Activated T-helper 1 cell treated with Interleukin-2 at 50 U/mL for 16 hours (primary cell): Measurements from ENCODE around the gene SCART1.
"Not testable (repeated sequence)": the region's sequence is repeated elsewhere in the genome, so short reads cannot be mapped to it uniquely, and the experiment has no call there.

Experiments used
- DNase-seq: peaks from one replicate; pipeline ENCODE4 v3.0.0-alpha.2; 2020; ENCODE audit warnings: low read depth

The SCART1 gene

GRCh38 chr10:133456041-133456951 is 2.6 kb downstream of the SCART1 start:
- DNase-seq: no peak

DNA sequence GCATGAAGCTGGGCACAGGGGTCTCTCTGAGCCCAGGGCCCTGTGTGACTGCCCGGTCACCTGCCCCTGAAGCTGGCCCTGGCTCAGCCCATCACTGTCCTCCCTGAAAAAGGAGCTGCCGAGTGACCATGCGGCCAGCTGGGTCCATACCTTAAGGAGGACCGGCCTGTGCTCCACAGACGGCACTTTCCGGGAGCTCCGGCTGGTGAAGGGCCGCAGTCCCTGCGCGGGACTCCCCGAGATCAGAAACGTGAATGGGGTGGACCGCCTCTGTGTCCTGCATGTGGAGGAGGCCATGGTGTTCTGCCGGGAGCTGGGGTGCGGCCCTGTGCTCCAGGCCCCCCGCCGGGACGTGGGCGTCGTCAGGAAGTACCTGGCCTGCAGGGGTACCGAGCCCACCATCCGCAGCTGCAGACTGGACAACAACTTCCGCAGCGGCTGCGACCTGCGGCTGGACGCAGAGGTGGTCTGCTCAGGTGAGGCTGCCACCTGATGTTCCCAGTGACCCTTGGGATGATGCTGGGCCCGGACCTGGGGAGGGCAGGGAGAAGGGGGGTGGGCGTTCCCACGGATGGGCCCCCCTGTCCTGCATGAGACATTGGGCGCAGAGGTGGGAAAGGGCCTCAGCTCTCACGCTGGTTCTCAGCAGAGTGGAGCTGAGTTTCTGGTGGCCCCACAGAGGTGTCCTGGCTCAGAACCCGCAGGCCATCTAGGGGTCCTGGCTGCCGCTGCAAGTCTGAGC is 3.5 kb downstream of the SCART1 start:
- no peak for DNase-seq

DNA sequence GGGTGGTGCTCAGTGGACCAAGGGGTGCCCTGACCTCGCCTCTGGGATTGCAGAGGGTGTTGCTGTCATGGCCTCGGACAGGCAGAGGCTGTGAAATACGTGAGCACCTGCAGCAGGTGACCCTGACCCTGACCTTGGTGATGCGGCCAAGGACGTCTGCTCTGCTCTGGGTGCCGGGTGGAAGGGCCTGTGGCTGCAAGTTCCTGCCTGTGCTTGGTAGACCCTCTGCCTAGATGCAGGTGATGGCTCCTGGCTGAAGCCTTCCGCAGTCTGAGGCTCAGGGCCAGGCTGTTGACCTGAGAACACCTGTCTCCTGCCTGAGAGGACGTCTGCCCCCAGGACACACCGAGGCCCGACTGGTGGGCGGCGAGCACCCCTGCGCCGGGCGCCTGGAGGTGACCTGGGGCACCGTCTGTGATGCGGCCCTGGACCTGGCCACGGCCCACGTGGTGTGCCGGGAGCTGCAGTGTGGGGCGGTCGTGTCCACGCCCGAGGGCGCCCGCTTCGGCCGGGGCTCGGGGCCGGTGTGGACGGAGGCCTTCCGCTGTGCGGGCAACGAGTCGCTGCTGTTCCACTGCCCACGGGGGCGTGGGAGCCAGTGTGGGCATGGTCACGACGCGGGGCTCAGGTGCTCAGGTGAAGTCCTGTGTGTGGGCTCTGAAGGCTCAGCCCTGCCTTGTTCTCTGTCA is 4.4 kb downstream of the SCART1 start:
- DNase-seq: no peak

- DNase-seq: no peak
These were observed 5.1 kb downstream of the SCART1 start for GRCh38 chr10:133458710-133459453.

- no peak for DNase-seq
These were observed 5.9 kb downstream of the SCART1 start for GRCh38 chr10:133459454-133460207.

DNA sequence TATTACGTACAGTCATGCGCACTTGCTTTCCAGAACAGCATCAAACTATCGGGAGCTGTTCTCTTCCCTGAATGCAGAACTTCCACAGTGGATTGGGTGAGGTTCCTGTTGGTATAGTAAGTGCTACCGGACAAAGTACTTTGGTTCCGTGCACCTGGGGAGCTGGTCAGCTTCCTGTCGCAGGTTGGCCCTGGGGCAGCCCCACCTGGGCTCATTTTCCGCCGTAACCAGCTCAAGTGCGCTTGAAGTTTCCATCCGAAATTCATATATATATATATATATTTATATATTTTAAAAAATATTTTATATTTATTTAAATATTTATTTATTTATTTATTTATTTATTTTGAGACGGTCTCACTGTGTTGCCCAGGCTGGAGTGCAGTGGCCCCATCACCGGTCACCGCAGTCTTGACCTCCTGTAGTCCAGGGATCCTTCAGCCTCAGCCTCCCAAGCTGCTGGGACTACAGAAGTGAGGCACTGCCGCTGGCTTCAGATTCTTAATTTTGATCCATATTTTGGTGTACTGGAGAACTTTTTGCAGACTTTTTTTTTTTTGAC is 6.5 kb downstream of the SCART1 start:
- no peak for DNase-seq

- no peak for DNase-seq
These were observed 7.3 kb downstream of the SCART1 start for GRCh38 chr10:133461027-133461426.

DNA sequence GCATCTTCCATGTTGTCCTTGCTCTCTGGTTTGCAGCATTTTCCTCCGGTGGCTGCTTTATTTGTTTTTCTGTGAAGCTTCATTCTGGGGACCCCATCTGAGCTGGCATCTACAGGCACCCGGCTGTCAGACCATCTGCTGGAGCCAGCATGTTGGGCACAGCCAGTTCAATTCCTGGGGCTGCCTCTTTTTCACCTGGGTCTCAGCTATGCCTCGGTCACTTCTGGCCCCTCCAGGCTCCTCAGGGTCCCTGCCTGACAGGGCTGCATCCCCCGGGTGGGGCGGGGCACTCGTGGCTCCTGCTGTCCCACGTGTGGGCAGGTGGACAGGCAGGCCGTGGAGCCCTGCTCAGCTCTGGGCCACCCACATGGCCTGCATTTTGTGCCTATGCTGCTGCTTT is 8.1 kb downstream of the SCART1 start:
- DNase-seq: no peak

DNA sequence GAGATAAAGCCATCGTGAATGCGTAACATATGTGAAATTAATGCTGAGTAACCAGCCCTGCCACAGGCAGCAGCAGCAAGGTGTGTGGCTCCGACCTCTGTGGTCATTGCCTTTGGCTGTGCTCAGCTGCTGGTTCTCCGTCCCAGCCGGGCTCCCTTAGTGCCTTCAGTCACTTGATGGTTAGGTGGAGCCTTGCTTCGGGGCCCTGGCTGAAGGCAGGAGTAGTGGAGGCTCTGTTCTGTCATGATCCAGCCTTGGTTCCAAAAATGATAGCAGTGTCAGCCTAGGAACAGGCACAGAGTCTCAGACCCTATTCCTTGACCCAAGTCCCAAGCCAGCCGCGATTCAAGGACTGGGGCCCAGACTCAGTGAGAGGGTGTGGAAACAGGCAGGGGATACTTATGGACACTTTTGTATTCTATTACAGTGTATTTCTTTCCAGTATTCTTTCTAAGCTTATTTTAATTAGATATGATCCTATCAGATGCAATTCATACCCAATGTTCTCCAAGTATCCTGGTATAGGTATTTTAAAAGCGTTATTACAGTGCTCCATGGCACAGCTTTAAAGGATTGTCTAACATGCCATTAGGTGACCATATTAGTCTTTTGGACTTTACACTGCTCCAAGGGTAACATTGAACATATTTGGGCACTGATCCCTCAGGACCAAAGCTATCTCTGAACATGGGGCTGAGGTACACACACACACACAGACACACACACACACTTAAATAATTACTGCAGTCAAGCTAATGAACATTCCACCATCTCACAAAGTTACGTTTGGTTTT is 9.0 kb downstream of the SCART1 start:
- no peak for DNase-seq

DNA sequence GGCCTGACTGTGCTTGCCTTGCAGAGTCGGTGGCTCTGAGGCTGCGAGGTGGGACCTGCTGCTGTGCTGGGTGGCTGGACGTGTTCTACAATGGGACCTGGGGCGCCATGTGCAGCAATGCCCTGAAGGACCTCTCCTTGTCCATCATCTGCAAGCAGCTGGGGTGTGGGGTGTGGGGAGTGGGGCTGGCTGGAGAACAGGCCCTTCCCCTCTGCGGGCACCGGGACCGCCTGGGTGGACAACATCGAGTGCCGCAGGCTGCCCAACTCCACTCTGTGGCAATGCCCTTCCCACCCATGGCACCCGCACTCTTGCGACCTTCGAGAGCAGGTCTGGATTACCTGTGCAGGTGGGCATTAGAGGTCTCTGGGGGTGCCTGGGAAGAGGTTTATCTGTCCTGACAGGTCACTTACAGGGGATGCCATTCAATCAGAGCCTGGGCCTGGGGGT is 10.9 kb downstream of the SCART1 start:
- no peak for DNase-seq

DNA sequence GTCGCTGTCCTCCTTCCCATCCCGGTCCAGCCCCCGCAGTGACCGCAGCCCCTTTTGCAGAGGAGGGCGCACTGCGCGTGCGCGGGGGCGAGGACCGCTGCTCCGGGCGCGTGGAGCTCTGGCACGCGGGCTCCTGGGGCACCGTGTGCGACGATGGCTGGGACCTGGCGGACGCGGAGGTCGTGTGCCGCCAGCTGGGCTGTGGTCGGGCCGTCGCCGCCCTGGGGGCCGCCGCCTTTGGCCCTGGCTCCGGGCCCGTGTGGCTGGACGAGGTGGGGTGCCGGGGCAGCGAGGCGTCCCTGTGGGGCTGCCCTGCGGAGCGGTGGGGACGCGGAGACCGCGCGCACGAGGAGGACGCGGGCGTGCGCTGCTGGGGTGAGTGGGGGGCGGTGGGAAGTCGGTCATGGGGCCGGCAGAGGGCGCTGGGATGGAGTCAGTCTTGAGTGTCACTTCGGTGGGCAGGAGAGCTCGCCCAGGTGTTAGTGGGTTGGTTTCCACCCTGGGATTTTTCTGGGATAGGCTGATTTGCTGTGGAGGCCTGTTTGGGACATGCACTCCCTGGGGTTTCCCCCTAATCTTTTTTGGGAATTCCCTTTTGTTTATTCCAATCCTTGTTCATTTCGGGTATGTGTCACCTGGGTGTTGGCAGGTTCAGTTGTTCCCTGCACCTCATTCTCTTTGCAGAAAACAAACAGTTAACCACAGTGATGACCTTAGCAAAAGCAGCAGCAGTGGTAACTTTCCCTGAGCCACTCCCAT is 11.6 kb downstream of the SCART1 start:
- DNase-seq: no peak

GRCh38 chr10:133465950-133466474 is 12.3 kb downstream of the SCART1 start:
- DNase-seq: no peak

- DNase-seq: no peak
These were observed 13.0 kb downstream of the SCART1 start for GRCh38 chr10:133466683-133467275.

DNA sequence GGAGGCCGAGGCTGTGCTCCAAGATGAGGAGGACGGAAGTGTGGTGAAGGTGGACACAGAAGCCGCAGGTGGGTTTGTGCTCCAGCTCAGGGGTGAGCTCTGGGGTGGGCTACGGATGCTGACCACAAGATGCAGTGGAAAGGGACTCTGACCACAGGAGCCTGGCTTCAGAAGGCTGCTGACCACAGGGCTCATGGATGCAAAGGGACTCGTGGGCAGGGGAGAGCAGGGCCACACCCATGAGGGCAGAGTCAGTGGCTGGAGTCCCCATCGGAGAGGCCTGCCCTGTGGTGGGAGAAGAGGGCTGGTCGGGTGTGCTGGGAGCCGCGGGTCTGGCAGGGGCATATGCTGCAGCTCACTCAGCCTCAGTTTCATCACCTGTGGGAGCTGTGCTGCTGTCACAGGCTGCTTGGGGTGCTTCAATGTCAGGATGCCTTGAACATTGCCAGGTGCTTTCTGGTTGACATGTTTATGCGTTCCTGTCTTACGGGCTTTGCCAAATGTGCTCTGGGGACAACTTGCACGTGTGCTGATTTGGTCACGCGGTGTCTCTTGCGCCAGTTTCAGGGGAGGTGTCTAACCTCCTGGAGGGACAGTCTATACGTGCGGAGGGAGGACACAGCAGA is 13.7 kb downstream of the SCART1 start:
- no peak for DNase-seq

- not testable (repeated sequence) for DNase-seq
These were observed 15.5 kb downstream of the SCART1 start for GRCh38 chr10:133469205-133469604.

DNA sequence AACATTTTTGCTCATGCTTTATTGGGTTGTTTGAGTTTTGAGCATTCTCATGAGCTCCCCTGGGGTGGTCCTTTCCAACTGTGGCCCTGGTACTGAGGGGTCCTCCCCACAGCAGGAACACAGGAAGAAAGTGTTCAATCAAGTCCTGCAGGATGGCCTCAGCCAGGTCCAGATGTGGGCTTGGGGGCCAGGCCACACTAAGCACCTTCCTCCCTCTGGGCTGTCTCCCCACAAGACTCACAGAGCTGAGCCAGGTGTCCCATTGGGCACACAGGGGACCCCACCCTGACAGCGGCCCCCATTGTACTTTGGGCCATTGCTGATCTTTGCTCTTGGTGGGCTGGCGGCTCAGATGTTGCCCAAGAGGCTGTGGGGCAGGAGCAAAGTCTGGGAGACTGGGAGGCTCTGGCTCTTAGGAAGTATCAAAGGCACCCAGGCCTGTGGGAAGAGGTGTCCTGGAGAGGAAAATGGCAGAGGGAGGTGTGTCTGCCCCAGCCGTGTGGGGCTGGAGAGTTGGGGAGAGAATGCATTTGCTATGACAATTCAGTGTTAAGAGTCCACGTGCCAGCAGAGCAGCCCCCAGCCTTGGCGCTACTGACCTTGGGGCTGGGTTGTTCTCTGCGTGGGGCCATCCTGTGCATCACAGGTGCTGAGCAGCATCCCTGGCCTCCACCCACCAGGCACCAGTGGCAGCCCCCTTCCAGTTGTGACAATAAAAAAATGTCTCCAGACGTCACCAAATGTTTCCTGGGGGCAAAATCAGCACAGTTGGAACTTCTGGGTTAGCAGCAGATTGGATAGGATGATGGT is 17.8 kb downstream of the SCART1 start:
- no peak for DNase-seq

- no peak for DNase-seq
These were observed 19.5 kb downstream of the SCART1 start for GRCh38 chr10:133473270-133473669.
